Stimulated activated CD8-positive, alpha-beta memory T cell treated with anti-CD3 and anti-CD28 coated beads, Interleukin-2, amount 100 ng/mL, for 48 hours (primary cell): ENCODE measurements around the gene HECTD4.
"Not testable (repeated sequence)": the region's sequence is repeated elsewhere in the genome, so short reads cannot be mapped to it uniquely, and the experiment has no call there.

Source experiments
- DNase-seq, 2 donors: peaks; one replicate each; pipeline ENCODE4 v3.0.0-alpha.2; 2020; ENCODE audit warnings: low read depth in 2 of 2

HECTD4 gene

GRCh38 chr12:112353393-112353792, 28.8 kb downstream of the HECTD4 start:
- DNase-seq, result no peak

GRCh38 chr12:112352921-112353320, 29.3 kb downstream of the HECTD4 start:
- DNase-seq, result no peak

GRCh38 chr12:112350593-112351592, 31.3 kb downstream of the HECTD4 start:
- no peak for DNase-seq

- DNase-seq, result no peak
Observed at GRCh38 chr12:112349431-112349830, 32.8 kb downstream of the HECTD4 start.

GRCh38 chr12:112348926-112349325, 33.3 kb downstream of the HECTD4 start:
- not testable (repeated sequence) for DNase-seq

GRCh38 chr12:112347581-112347982, 34.6 kb downstream of the HECTD4 start:
- peak in 1 of 2 donors; percentile 2 for DNase-seq

- no peak for DNase-seq
Observed at GRCh38 chr12:112346194-112346593, 36.0 kb downstream of the HECTD4 start.

GRCh38 chr12:112344220-112344619, 38.0 kb downstream of the HECTD4 start:
- DNase-seq, result no peak

GRCh38 chr12:112342587-112342986, 39.6 kb downstream of the HECTD4 start:
- DNase-seq, result no peak

- DNase-seq, result no peak
Observed at GRCh38 chr12:112341046-112341825, 41.0 kb downstream of the HECTD4 start.

- DNase-seq, result no peak
Observed at GRCh38 chr12:112340230-112340629, 42.0 kb downstream of the HECTD4 start.

- DNase-seq, result not testable (repeated sequence)
Observed at GRCh38 chr12:112334999-112335398, 47.2 kb downstream of the HECTD4 start.

- DNase-seq, result no peak
Observed at GRCh38 chr12:112333019-112333418, 49.2 kb downstream of the HECTD4 start.

- DNase-seq, result no peak
Observed at GRCh38 chr12:112331886-112332285, 50.3 kb downstream of the HECTD4 start.

- no peak for DNase-seq
Observed at GRCh38 chr12:112330706-112331105, 51.5 kb downstream of the HECTD4 start.

- DNase-seq, result no peak
Observed at GRCh38 chr12:112328456-112329124, 53.6 kb downstream of the HECTD4 start.

- no peak for DNase-seq
Observed at GRCh38 chr12:112327209-112327938, 54.9 kb downstream of the HECTD4 start.

- DNase-seq, result no peak
Observed at GRCh38 chr12:112325622-112326207, 56.5 kb downstream of the HECTD4 start.

GRCh38 chr12:112325157-112325556, 57.1 kb downstream of the HECTD4 start:
- no peak for DNase-seq

GRCh38 chr12:112322882-112323547, 59.2 kb downstream of the HECTD4 start:
- no peak for DNase-seq
